ENCODE data around the gene SLCO2A1.

Gene SLCO2A1

DNA sequence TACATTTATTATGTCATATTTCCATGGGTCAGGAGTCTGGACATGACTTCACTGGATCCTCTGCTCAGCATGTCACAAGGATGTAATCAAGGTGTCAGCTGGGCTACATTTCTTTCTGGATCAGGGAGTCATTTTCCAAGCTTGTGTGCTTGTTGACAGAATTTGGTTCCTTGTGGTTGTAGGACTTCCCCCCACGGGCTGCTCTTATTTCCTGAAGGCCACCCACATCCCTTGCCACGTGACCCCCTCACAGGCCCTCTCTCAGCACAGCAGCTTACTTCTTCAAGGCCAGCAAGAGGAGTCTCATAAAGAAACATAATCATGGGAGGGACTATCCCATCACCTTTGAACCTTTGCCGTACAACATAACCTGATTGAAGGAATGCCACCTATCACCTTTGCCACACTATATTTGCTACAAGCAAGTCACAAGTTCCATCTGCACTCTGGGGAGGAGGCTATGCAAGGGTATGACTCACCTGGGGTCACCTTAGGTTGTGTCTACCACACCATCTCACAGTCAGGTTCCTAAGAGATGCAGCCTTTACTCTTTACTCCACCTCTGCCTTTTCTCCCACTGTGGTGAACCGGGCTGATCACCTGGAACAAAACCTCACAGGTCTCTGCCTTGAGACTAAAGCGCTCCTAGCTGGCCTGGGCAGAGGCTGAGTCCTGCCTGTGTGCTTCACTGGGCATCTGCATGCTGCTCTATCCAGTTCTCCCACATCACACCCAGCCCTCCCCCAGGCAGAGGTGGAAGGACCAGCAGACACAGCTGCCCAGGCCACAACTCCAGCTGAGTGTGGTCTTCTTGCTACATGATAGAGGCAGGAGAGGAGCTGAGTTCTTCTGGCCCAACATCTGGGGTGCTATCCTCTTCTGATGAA is 147.5 kb downstream of the SLCO2A1 start (continued):
- TF ChIP-seq, protein P1, sequence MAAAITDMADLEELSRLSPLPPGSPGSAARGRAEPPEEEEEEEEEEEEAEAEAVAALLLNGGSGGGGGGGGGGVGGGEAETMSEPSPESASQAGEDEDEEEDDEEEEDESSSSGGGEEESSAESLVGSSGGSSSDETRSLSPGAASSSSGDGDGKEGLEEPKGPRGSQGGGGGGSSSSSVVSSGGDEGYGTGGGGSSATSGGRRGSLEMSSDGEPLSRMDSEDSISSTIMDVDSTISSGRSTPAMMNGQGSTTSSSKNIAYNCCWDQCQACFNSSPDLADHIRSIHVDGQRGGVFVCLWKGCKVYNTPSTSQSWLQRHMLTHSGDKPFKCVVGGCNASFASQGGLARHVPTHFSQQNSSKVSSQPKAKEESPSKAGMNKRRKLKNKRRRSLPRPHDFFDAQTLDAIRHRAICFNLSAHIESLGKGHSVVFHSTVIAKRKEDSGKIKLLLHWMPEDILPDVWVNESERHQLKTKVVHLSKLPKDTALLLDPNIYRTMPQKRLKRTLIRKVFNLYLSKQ (tag by site-specific recombination; IDR thresholded peaks at IDR 0.05; ENCODE audit: borderline replicate concordance): no peak
- TF ChIP-seq ZNF174 (tag by site-specific recombination; IDR thresholded peaks at IDR 0.05): no peak
- TF ChIP-seq ZNF239 (tag by site-specific recombination; IDR thresholded peaks at IDR 0.05): no peak
- no peak for TF ChIP-seq ZNF549 (tag by site-specific recombination; IDR thresholded peaks at IDR 0.05)

DNA sequence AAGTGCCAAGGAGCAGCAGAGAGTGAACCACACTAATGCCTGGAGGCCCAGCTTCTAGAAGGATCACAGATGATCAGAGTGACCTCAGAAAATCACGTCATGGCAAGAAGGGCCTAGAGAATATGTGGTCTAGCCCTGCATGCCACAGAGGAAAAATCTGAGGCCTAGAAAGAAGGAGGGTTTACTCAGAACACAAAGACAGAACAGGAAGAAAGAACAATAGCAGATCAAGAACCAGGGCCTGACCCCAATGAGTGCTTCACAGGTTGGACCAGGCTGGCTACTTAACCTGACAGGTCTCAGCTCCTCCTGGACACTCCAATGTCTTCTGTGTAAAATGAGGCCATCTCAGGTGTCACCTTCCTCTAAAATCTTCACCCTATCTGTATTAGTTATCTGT is 148.2 kb downstream of the SLCO2A1 start:
- Histone ChIP-seq H3K27ac (ENCODE audit: extremely low read depth, low read depth, low read length) (no peak overlapping the region), H3K4me3 (ENCODE audit: low read depth, low read length) (no peak overlapping the region), H3K4me1 (ENCODE audit: control insufficient read depth, insufficient read depth, low read length) (no peaks in the 10 kb centered on the region), H3K36me3 (ENCODE audit: control insufficient read depth in 2 of 2, insufficient read depth in 1 of 2, low read length in 2 of 2) (peaks cover 0 to 9% of the 10 kb centered on the region in 2 experiments; a peak in 1 of 3 replicates), H3K9me3 (ENCODE audit: control insufficient read depth, insufficient read depth, low read depth, low read length) (no peaks in the 10 kb centered on the region)
- no peak for TF ChIP-seq ZNF24 (tag by site-specific recombination; IDR thresholded peaks at IDR 0.05)
- no peak for TF ChIP-seq ZNF174 (tag by site-specific recombination; IDR thresholded peaks at IDR 0.05)
- no peak for TF ChIP-seq REPIN1 (tag by site-specific recombination; IDR thresholded peaks at IDR 0.05; ENCODE audit: low read depth)
- no peak for TF ChIP-seq ZNF549 (tag by site-specific recombination; IDR thresholded peaks at IDR 0.05)
- TF ChIP-seq GLI2 (tag by site-specific recombination; IDR thresholded peaks at IDR 0.05; ENCODE audit: borderline replicate concordance, low read depth): no peak
- no peak for TF ChIP-seq ZSCAN30 (tag by site-specific recombination; IDR thresholded peaks at IDR 0.05)
- no peak for TF ChIP-seq ZFP3 (tag by site-specific recombination; IDR thresholded peaks at IDR 0.05; ENCODE audit: low read depth)
- TF ChIP-seq SETDB1 (IDR thresholded peaks at IDR 0.05; ENCODE audit: insufficient read length, low read length): no peak
- TF ChIP-seq SP3 (tag by site-specific recombination; IDR thresholded peaks at IDR 0.05): no peak
- TF ChIP-seq WT1 (tag by site-specific recombination; IDR thresholded peaks at IDR 0.05): no peak
- TF ChIP-seq, protein P2, sequence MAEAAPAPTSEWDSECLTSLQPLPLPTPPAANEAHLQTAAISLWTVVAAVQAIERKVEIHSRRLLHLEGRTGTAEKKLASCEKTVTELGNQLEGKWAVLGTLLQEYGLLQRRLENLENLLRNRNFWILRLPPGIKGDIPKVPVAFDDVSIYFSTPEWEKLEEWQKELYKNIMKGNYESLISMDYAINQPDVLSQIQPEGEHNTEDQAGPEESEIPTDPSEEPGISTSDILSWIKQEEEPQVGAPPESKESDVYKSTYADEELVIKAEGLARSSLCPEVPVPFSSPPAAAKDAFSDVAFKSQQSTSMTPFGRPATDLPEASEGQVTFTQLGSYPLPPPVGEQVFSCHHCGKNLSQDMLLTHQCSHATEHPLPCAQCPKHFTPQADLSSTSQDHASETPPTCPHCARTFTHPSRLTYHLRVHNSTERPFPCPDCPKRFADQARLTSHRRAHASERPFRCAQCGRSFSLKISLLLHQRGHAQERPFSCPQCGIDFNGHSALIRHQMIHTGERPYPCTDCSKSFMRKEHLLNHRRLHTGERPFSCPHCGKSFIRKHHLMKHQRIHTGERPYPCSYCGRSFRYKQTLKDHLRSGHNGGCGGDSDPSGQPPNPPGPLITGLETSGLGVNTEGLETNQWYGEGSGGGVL (tag by site-specific recombination; IDR thresholded peaks at IDR 0.05): no peak
- no peak for TF ChIP-seq ZNF311 (tag by site-specific recombination; IDR thresholded peaks at IDR 0.05; ENCODE audit: borderline replicate concordance)
- no peak for TF ChIP-seq ZBTB8A (tag by site-specific recombination; IDR thresholded peaks at IDR 0.05)
- TF ChIP-seq ZNF292 (tag by site-specific recombination; IDR thresholded peaks at IDR 0.05; ENCODE audit: borderline replicate concordance, low read depth): no peak
- TF ChIP-seq KLF10 (tag by site-specific recombination; IDR thresholded peaks at IDR 0.05): no peak
- TF ChIP-seq, protein P3, sequence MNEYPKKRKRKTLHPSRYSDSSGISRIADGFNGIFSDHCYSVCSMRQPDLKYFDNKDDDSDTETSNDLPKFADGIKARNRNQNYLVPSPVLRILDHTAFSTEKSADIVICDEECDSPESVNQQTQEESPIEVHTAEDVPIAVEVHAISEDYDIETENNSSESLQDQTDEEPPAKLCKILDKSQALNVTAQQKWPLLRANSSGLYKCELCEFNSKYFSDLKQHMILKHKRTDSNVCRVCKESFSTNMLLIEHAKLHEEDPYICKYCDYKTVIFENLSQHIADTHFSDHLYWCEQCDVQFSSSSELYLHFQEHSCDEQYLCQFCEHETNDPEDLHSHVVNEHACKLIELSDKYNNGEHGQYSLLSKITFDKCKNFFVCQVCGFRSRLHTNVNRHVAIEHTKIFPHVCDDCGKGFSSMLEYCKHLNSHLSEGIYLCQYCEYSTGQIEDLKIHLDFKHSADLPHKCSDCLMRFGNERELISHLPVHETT (tag by site-specific recombination; IDR thresholded peaks at IDR 0.05): no peak
- no peak for TF ChIP-seq ZNF416 (tag by site-specific recombination; IDR thresholded peaks at IDR 0.05)
- TF ChIP-seq, protein P4, sequence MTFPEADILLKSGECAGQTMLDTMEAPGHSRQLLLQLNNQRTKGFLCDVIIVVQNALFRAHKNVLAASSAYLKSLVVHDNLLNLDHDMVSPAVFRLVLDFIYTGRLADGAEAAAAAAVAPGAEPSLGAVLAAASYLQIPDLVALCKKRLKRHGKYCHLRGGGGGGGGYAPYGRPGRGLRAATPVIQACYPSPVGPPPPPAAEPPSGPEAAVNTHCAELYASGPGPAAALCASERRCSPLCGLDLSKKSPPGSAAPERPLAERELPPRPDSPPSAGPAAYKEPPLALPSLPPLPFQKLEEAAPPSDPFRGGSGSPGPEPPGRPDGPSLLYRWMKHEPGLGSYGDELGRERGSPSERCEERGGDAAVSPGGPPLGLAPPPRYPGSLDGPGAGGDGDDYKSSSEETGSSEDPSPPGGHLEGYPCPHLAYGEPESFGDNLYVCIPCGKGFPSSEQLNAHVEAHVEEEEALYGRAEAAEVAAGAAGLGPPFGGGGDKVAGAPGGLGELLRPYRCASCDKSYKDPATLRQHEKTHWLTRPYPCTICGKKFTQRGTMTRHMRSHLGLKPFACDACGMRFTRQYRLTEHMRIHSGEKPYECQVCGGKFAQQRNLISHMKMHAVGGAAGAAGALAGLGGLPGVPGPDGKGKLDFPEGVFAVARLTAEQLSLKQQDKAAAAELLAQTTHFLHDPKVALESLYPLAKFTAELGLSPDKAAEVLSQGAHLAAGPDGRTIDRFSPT (tag by site-specific recombination; IDR thresholded peaks at IDR 0.05): no peak
- TF ChIP-seq, protein P5, sequence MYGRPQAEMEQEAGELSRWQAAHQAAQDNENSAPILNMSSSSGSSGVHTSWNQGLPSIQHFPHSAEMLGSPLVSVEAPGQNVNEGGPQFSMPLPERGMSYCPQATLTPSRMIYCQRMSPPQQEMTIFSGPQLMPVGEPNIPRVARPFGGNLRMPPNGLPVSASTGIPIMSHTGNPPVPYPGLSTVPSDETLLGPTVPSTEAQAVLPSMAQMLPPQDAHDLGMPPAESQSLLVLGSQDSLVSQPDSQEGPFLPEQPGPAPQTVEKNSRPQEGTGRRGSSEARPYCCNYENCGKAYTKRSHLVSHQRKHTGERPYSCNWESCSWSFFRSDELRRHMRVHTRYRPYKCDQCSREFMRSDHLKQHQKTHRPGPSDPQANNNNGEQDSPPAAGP (tag by site-specific recombination; IDR thresholded peaks at IDR 0.05): no peak
- POLR2A ChIA-PET: no interaction called here
- CTCF ChIA-PET: no interaction called here
